NCI-H1694 (cell line): ENCODE measurements around the gene SSU72.
A peak's percentile ranks its signal among the peaks of the same experiment; 100 is the strongest.
"Not testable (repeated sequence)": the region's sequence is repeated elsewhere in the genome, so short reads cannot be mapped to it uniquely, and the experiment has no call there.

Source experiments
- DNase-seq: peaks from one replicate; lab custom pipeline; 2025; lab: John Stamatoyannopoulos, UW

Gene SSU72

GRCh38 chr1:1526476-1526875 is 48.2 kb downstream of the SSU72 start:
- not testable (repeated sequence) for DNase-seq

- DNase-seq, result not testable (repeated sequence)
These were observed 49.8 kb downstream of the SSU72 start for GRCh38 chr1:1524750-1525383.

GRCh38 chr1:1523651-1524050 is 51.0 kb downstream of the SSU72 start:
- DNase-seq, result not testable (repeated sequence)

DNA sequence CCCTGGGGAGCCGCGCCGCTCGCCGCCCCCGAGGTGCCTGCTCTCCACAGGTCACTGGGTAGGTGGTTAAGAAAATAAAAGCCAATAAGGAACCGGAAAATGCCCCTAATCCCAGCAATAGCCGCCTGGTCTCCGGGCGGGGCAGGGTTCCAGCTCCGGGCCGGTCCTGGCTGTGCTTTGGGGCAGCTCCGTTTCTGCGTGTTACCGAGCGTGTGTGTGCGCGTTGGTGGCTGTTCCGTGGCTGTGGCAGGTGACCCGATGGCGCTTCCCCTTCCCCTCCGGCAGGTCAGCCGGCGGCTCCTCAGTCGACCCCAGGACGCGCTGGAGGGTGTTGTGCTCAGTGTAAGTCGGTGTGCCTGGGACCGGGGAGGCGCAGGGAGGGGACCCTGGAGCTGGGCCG is 51.4 kb downstream of the SSU72 start:
- not testable (repeated sequence) for DNase-seq

DNA sequence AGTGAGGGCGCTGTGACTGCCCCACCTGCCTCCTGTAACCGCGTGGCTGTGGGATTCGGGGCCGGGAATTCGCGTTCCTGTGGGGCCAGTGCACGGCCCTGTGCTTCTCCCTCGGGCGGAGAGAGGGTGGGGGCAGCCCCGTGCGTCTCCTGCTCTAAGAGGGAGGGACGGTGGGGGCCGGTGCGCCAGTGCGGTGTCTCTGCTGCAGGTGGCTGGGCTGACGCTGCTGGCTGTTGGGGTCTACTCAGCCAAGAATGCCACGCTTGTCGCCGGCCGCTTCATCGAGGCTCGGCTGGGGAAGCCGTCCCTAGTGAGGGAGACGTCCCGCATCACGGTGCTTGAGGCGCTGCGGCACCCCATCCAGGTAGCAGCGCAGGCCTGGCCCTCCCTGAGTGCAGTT is 52.1 kb downstream of the SSU72 start:
- not testable (repeated sequence) for DNase-seq

DNA sequence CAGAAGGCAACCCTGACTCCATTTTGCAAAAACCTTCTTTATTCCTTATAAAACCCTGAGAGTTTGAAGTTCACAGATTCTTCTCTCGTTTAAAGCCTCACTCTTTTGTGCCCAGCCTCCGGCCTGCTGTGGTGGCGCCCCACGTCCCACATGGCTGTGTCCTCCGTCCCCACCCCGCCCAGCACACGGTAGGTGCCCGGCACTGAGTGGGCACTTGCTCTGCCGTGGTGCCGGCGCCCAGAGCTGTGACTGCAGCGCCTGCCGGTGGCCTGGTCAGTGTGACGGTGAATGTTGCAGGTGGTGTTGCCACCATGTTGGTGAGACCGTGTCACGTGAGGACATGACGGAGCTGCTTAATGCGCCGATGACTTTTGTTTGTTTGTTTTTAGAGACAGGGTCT is 53.3 kb downstream of the SSU72 start:
- DNase-seq, result no peak

DNA sequence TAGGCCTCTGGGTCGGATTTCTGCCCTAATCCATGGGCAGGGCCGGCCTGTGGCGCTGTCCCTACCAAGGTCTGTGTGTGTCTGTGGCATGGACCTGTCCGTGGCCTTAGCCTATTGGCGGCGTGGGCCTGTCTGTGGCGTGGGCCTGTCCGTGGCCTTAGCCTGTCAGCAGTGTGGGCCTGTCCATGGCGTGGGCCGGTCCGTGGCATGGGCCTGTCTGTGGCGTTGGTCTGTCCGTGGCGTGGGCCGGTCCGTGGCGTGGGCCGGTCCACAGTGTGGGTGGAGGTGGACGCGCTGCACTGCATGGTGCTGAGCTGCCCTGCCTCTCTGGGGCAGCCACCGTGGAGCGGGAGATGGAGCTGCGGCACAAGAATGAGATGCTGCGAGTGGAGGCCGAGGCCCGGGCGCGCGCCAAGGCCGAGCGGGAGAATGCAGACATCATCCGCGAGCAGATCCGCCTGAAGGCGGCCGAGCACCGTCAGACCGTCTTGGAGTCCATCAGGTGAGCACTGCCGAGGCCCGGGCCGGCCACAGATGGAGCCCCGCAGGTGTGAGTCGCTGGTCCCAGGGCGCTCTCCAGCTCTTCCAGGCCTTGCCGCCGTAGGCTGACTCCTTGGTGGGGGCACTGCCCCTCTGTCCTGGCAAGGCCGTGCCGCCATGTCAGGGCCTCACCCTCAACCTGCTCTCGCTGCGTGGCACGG is 54.7 kb downstream of the SSU72 start:
- not testable (repeated sequence) for DNase-seq

- DNase-seq, result not testable (repeated sequence)
These were observed 56.0 kb downstream of the SSU72 start for GRCh38 chr1:1518621-1519007.

GRCh38 chr1:1517973-1518620 is 56.6 kb downstream of the SSU72 start:
- DNase-seq, result no peak

GRCh38 chr1:1516923-1517322 is 57.7 kb downstream of the SSU72 start:
- DNase-seq, result not testable (repeated sequence)

DNA sequence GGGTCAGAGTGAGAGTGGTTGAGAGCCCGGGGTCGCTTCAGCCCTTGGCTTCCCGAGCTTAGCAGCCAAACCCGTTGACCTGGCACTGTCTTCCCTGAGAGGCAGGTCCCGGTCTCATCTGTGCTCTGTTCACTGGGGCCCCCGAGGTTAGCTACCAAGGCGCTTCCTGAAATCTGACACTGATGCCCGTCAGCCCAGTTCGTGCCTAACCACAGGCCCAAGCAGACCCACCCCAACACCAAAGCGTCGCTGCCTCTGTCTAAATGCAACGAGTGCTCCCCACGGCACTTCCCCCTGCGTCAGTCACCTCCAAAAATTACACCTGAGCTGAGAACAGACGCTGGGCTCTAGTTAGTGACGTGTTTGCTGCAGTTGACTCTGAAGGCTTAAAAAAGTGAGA is 60.3 kb downstream of the SSU72 start:
- DNase-seq, result not testable (repeated sequence)

GRCh38 chr1:1513675-1514074 is 61.0 kb downstream of the SSU72 start:
- DNase-seq, result not testable (repeated sequence)

- DNase-seq, result not testable (repeated sequence)
These were observed 62.2 kb downstream of the SSU72 start for GRCh38 chr1:1512425-1512824.

GRCh38 chr1:1511533-1512285 is 63.0 kb downstream of the SSU72 start, which contains the start of gene ATAD3A:
TSS of gene ATAD3A (plus strand) at chr1:1512162. CDS start at chr1:1512269, 107 bp downstream.
- peak; percentile 91 for DNase-seq

GRCh38 chr1:1510912-1511532 is 63.6 kb downstream of the SSU72 start:
- no peak for DNase-seq

DNA sequence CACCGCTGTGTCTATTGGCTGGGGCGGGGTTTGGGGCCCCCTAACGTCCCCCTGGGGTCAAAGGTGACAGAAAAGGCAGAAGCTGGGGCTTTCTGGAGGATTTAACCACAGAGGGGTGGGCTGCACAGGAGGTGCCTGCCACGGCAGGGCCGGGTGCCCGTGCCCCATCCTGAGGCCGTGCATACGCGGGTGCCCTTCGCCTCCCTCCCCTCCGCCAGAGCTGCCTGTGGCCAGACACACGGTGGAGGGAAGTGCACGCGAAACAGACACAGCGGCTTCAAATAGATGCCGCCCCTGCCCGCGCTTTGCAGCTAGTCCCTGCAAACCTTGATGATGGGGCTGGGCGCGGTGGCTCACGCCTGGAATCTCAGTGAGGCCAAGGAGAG is 65.2 kb downstream of the SSU72 start:
- DNase-seq, result not testable (repeated sequence)

DNA sequence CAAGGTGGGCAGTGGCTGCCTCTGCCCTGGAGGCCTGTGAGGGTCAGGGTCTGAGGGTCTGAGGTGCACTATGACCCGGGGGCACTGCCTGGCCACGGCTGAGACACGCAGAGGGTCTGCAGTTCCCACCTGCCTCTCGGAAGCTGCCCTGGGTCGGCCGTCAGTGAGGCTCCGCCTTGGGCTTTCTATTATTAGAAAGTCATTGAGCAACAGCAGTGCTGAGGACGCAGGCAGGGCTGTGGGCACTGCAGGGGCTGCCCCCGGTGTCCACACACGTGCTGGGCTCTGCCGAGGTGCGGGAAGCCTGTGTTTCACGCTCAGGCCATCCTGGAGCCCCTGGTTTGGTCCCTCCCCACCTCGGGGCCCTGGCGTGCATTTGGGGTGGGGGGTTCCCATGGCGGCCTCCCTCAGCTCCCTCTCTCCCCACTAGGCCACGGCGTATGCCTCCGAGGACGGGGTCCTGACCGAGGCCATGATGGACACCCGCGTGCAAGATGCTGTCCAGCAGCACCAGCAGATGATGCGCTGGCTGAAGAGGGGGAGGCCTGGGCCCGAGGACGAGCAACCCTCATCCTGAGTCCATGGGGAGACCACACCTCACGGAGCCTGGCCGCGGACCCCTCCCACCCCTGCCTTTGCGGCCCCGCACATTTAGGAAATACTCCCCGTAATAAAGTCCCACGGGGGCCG is 65.7 kb downstream of the SSU72 start:
- DNase-seq, result not testable (repeated sequence)

GRCh38 chr1:1507305-1507704 is 67.4 kb downstream of the SSU72 start:
- no peak for DNase-seq

- not testable (repeated sequence) for DNase-seq
These were observed 68.9 kb downstream of the SSU72 start for GRCh38 chr1:1505801-1506200.

- peak; percentile 23 for DNase-seq
These were observed 69.3 kb downstream of the SSU72 start for GRCh38 chr1:1505366-1505798.

DNA sequence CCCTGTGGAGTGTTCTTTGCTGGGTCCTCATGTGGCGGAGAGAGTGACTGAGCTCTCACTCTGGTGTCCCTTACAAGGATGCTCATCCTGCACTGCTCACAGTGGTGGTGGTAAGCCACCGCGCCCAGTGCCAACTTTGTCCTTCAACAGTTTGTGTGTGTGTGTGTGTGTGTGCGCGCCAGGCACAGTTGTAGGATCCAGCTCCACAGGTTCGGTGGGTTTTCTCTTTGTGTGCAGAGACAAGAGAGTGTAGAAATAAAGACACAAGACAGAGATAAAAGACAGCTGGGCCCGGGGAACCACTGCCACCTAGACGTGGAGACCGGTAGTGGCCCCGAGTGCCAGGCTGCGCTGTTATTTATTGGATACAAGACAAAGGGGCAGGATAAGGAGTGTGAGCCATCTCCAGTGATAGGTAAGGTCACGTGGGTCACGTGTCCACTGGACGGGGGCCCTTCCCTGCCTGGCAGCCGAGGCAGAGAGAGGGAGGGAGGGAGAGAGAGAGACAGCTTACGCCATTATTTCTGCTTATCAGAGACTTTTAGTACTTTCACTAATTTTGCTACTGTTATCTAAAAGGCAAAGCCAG is 69.8 kb downstream of the SSU72 start:
- peak; percentile 87 for DNase-seq
